ENCODE data around the gene TSPOAP1. TPM values are rescaled to one million over a fixed set of nuclear protein-coding genes. Genes with fewer than 3 reads are reported as not detected.

Gene TSPOAP1
- polyA plus RNA-seq, 2 of the 4 experiments (the other 2 are of a cell fraction) = not detected

GRCh38 chr17:58370716-58371115 lies 42.1 kb upstream of the TSPOAP1 start (continued):
- no peak for TF ChIP-seq HMGXB4 (CRISPR knock-in tag; IDR thresholded peaks at IDR 0.05; ENCODE audit: borderline replicate concordance)
- TF ChIP-seq GATA3 (IDR thresholded peaks at IDR 0.05; ENCODE audit: borderline replicate concordance) = no peak
- no peak for TF ChIP-seq HOXA7 (CRISPR knock-in tag; IDR thresholded peaks at IDR 0.05)
- TF ChIP-seq EP300 (IDR thresholded peaks at IDR 0.05) = no peak
- TF ChIP-seq NPAS2 (CRISPR knock-in tag; IDR thresholded peaks at IDR 0.05; ENCODE audit: borderline replicate concordance) = no peak

- Histone ChIP-seq H3K27ac (no peak overlapping the region), H3K4me1 (0 out of 3 replicates have a peak, but pooled peaks cover 4% of the 10 kb centered on the region), H3K9me3 (no peaks in the 10 kb centered on the region), H3K4me2 (no peak overlapping the region), H3K4me3 (no peak overlapping the region)
- ChIA-PET POLR2A (no interaction called here), CTCF (interaction anchor here (1.0 to 3.3 kb wide), 5 partner anchors 9 to 47 kb away, joined by 3 to 11 read pairs (median 5); partner anchors contain the start of genes RNF43 and SUPT4H1)
- 86% methylated on average over 5 of the region's 5 CpGs for WGBS (ENCODE audit: missing lambda C conversion rate)
- DNase-seq (ENCODE audit: low read depth in 1 of 2, low spot score in 1 of 2) (no peak), ATAC-seq (no peak), FAIRE-seq (no peak)
- TF ChIP-seq HOXA7 (CRISPR knock-in tag; IDR thresholded peaks at IDR 0.05) (no peak), USF2 (IDR thresholded peaks at IDR 0.05) (no peak), POLR2AphosphoS2 (conservative IDR thresholded peaks at IDR 0.05; ENCODE audit: low read length) (no peak), CBX2 (IDR thresholded peaks at IDR 0.05; ENCODE audit: borderline replicate concordance, low read depth) (no peak), MAX (IDR thresholded peaks at IDR 0.05) (no peak), RNF2 (IDR thresholded peaks at IDR 0.05; ENCODE audit: borderline replicate concordance, low read depth) (no peak), ZSCAN20 (CRISPR knock-in tag; IDR thresholded peaks at IDR 0.05) (no peak), FOXS1 (CRISPR knock-in tag; IDR thresholded peaks at IDR 0.05) (no peak), MAFK (IDR thresholded peaks at IDR 0.05; ENCODE audit: partially characterized antibody) (no peak), KDM1A (IDR thresholded peaks at IDR 0.05; ENCODE audit: low read depth) (no peak), PHF8 (IDR thresholded peaks at IDR 0.05; ENCODE audit: borderline replicate concordance, low read depth) (no peak), JUNB (IDR thresholded peaks at IDR 0.05) (no peak), ZNF302 (CRISPR knock-in tag; IDR thresholded peaks at IDR 0.05) (no peak), MYC (IDR thresholded peaks at IDR 0.05; ENCODE audit: borderline replicate concordance, low read length) (no peak), ELK1 (IDR thresholded peaks at IDR 0.05; ENCODE audit: low read depth, low read length) (no peak), ESRRA (IDR thresholded peaks at IDR 0.05; ENCODE audit: borderline replicate concordance, low read length) (no peak), GATA3 (IDR thresholded peaks at IDR 0.05; ENCODE audit: borderline replicate concordance) (no peak), CHD2 (IDR thresholded peaks at IDR 0.05; ENCODE audit: low read length, partially characterized antibody) (no peak), TFCP2L1 (CRISPR knock-in tag; IDR thresholded peaks at IDR 0.05) (no peak)
These were observed 41.7 kb upstream of the TSPOAP1 start for GRCh38 chr17:58370309-58370708.
